IPS-15b (cell line): ENCODE results near the gene EIF2D.
A peak's percentile ranks its signal among the peaks of the same experiment; 100 is the strongest.
"Not testable (repeated sequence)": the region's sequence is repeated elsewhere in the genome, so short reads cannot be mapped to it uniquely, and the experiment has no call there.

Experiments
- H3K27me3 ChIP-seq: one replicate; pipeline ENCODE4 v1.6.1; 2013; ENCODE audit warnings: low read length; ENCODE audit not compliant: control insufficient read depth, insufficient read depth
- H3K36me3 ChIP-seq: one replicate; pipeline ENCODE4 v1.6.1; 2013; ENCODE audit warnings: low read length; ENCODE audit not compliant: control insufficient read depth, insufficient read depth
- H3K4me1 ChIP-seq: one replicate; pipeline ENCODE4 v1.6.1; 2013; ENCODE audit warnings: mild to moderate bottlenecking, low read length; ENCODE audit not compliant: control insufficient read depth, insufficient read depth
- H3K4me3 ChIP-seq: one replicate; pipeline ENCODE4 v1.5.1; 2013; ENCODE audit warnings: low read depth, low read length
- H3K9ac ChIP-seq: one replicate; pipeline ENCODE4 v1.6.1; 2013; ENCODE audit warnings: low read depth, mild to moderate bottlenecking, low read length
- H3K9me3 ChIP-seq: one replicate; pipeline ENCODE4 v1.6.1; 2013; ENCODE audit warnings: mild to moderate bottlenecking, low read length; ENCODE audit not compliant: control insufficient read depth, insufficient read depth

The EIF2D gene

DNA sequence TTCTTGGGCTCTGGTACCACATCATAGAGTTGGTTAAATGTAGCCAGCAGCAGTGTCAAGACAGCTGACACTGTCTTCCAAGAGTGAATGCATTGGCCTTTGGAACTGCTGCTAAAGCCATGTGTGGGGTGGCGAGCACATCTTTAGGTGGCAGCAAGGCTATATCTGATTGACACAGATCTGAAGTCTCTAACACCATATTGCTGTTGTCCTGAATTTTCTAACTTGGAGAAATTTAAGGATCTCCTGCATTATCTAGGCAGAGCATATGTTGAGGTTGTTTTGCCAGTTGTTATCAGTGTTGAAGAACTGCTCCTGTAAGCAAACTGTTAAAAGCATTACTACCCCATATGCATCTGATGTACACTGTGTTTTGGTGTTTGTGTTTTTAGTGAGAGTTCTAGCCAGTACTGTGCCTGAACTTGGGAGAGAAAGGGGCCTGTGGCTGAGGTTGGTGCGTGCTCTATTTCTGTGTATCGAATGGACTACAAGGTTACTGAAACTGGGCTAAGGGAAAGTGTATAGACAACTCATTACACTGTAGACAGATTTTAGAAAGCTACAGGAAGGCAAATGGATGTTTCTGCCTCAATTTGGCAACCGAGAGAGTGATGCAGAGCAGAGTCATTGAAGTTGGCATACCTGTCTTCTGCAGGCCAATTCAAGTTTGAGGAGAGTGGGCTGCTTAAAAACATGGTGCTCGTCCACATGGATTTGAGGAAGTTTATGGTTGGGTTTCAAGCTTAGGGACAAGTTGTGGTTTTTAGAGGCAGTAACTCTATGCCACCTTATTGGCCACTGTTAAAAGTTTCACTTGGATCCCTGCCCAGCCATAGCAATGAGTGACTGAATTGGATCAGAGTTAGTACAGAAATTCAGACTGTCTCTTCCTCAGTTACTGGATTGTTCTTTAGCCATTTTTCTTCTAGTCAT, 40.0 kb upstream of the EIF2D start:
- no peaks in the 10 kb centered on the region for H3K4me1 ChIP-seq
- no peak overlapping the region for H3K4me3 ChIP-seq
- H3K9ac ChIP-seq: no peak overlapping the region
- no peaks in the 10 kb centered on the region for H3K36me3 ChIP-seq
- H3K9me3 ChIP-seq: no peaks in the 10 kb centered on the region
- peaks cover 14% of the 10 kb centered on the region for H3K27me3 ChIP-seq

- no peaks in the 10 kb centered on the region for H3K9me3 ChIP-seq
- H3K4me3 ChIP-seq: no peak overlapping the region
- H3K9ac ChIP-seq: no peak overlapping the region
- peaks cover 3% of the 10 kb centered on the region for H3K27me3 ChIP-seq
- peaks cover 2% of the 10 kb centered on the region for H3K4me1 ChIP-seq
- no peaks in the 10 kb centered on the region for H3K36me3 ChIP-seq
These were observed 38.7 kb upstream of the EIF2D start for GRCh38 chr1:206651014-206651413.

- Histone ChIP-seq H3K36me3 (no peaks in the 10 kb centered on the region), H3K9me3 (no peaks in the 10 kb centered on the region), H3K4me1 (peaks cover 2% of the 10 kb centered on the region), H3K27me3 (peaks cover 3% of the 10 kb centered on the region), H3K9ac (no peak overlapping the region), H3K4me3 (no peak overlapping the region)
These were observed 37.1 kb upstream of the EIF2D start for GRCh38 chr1:206649261-206649921.

DNA sequence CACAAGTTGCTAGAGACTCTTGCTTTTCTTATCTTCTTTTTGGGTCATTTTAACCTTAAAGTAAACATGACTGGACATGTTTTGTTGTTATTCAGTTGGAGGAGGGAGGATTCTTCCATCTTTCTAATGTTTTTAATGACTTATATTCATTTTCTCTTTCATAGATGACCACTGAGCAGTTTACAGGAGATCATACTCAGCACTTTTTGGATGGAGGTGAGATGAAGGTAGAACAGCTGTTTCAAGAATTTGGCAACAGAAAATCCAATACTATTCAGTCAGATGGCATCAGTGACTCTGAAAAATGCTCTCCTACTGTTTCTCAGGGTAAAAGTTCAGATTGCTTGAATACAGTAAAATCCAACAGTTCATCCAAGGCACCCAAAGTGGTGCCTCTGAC, 35.0 kb upstream of the EIF2D start:
- Histone ChIP-seq H3K4me3 (no peak overlapping the region), H3K36me3 (no peaks in the 10 kb centered on the region), H3K4me1 (peaks cover 2% of the 10 kb centered on the region), H3K27me3 (peaks cover 3% of the 10 kb centered on the region), H3K9ac (no peak overlapping the region), H3K9me3 (no peaks in the 10 kb centered on the region)

GRCh38 chr1:206646504-206646903, 34.2 kb upstream of the EIF2D start:
- Histone ChIP-seq H3K27me3 (peaks cover 3% of the 10 kb centered on the region), H3K4me3 (no peak overlapping the region), H3K9me3 (no peaks in the 10 kb centered on the region), H3K36me3 (no peaks in the 10 kb centered on the region), H3K9ac (no peak overlapping the region), H3K4me1 (peaks cover 2% of the 10 kb centered on the region)

- H3K36me3 ChIP-seq: no peaks in the 10 kb centered on the region
These were observed 30.9 kb upstream of the EIF2D start for GRCh38 chr1:206643118-206643698.

DNA sequence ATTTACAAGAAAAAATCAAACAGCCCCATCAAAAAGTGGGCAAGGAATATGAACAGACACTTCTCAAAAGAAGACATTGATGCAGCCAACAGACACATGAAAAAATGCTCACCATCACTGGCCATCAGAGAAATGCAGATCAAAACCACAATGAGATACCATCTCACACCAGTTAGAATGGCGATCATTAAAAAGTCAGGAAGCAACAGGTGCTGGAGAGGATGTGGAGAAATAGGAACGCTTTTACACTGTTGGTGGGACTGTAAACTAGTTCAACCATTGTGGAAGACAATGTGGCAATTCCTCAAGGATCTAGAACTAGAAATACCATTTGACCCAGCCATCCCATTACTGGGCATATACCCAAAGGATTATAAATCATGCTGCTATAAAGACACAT, 29.8 kb upstream of the EIF2D start:
- not testable (repeated sequence) for H3K9ac ChIP-seq, H3K36me3 ChIP-seq, H3K27me3 ChIP-seq, H3K9me3 ChIP-seq, H3K4me1 ChIP-seq, H3K4me3 ChIP-seq

More at GRCh38 chr1:206643118-206643698, 30.9 kb upstream of the EIF2D start:
- no peaks in the 10 kb centered on the region for H3K27me3 ChIP-seq
- H3K4me1 ChIP-seq: peaks cover 2% of the 10 kb centered on the region
- H3K9me3 ChIP-seq: no peaks in the 10 kb centered on the region
- H3K9ac ChIP-seq: no peak overlapping the region
- H3K4me3 ChIP-seq: no peak overlapping the region

DNA sequence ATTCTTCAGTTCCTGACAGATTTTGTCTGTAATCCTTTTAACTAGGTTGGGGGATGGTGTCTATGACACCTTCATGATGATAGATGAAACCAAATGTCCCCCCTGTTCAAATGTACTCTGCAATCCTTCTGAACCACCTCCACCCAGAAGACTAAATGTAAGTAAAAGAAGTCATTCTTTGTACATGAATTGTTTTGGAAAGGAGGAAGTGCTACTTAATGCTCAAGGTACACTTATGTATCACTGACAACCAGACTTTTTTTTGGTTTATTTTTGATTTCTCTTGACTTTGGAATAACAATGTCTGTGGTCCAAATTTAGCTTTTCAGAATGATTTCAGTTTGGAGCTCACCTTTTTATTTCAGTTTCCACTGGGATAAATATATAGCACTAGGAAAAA, 25.3 kb upstream of the EIF2D start:
- Histone ChIP-seq H3K9ac (no peak overlapping the region), H3K4me1 (peaks cover 17% of the 10 kb centered on the region), H3K36me3 (no peaks in the 10 kb centered on the region), H3K9me3 (no peaks in the 10 kb centered on the region), H3K27me3 (peaks cover 22% of the 10 kb centered on the region), H3K4me3 (no peak overlapping the region)

DNA sequence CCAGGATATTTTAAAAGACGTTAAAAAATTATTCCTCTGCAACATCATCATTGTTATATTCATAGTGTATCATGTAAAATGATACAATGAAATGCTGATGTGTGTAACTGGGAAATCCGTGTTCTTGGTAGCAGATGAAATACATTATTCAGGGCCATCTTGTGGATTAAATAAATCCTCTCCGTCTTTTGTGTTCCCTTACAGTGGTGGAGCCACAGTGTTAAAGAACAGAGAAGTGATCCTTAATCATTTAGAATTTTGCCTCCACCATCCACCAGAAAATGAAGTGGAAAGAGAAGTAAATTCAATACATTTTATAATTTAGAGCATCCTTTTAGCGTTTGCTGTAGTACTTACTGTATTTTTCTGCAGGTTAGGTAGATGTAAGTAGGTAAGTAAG, 24.4 kb upstream of the EIF2D start:
- no peaks in the 10 kb centered on the region for H3K9me3 ChIP-seq
- H3K4me1 ChIP-seq: peaks cover 17% of the 10 kb centered on the region
- H3K4me3 ChIP-seq: no peak overlapping the region
- no peak overlapping the region for H3K9ac ChIP-seq
- H3K27me3 ChIP-seq: peaks cover 28% of the 10 kb centered on the region
- H3K36me3 ChIP-seq: no peaks in the 10 kb centered on the region

DNA sequence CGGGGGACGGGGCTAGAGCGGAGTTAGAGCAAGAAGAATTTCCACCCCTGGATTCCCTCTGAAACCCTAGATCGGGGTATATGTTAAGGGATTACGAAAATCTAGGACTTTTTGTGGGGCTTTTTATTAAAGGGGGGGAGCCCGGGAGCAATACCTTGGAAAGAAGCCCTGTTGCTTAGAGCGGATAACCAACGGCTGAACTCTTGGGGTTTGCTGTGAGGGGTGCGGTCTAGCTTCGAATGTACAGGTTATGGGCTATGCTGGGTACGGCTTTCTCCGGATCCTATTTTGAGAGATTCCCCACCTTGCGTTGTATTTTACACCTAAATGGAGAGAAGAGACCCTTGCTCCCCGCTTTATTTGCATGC, 23.7 kb upstream of the EIF2D start:
- H3K9ac ChIP-seq: peak overlapping the region; percentile 50
- H3K9me3 ChIP-seq: no peaks in the 10 kb centered on the region
- H3K36me3 ChIP-seq: no peaks in the 10 kb centered on the region
- H3K27me3 ChIP-seq: peaks cover 28% of the 10 kb centered on the region
- H3K4me3 ChIP-seq: peak overlapping the region; percentile 83
- H3K4me1 ChIP-seq: peaks cover 19% of the 10 kb centered on the region

GRCh38 chr1:206635080-206635977, 23.1 kb upstream of the EIF2D start, which contains the start of gene DYRK3:
DYRK3 (plus strand) TSS chr1:206635536; CDS start chr1:206635704, 168 bp downstream.
- H3K9ac ChIP-seq: peak within 1 kb of the TSS; percentile 50

More at GRCh38 chr1:206635080-206635977, 23.1 kb upstream of the EIF2D start, which contains the start of gene DYRK3:
- Histone ChIP-seq H3K27me3 (peaks cover 28% of the 10 kb centered on the region), H3K4me3 (peak within 1 kb of the TSS; percentile 83), H3K9me3 (no peaks in the 10 kb centered on the region), H3K4me1 (peaks cover 19% of the 10 kb centered on the region), H3K36me3 (no peaks in the 10 kb centered on the region)
